Measurements from ENCODE around the gene GAP43. TPM values are rescaled to one million over a fixed set of nuclear protein-coding genes. Genes with fewer than 3 reads are reported as not detected.

The GAP43 gene
- polyA plus RNA-seq, 4 donors: 0.30 to 4.0 (median 0.63) TPM

GRCh38 chr3:115659253-115660220 lies 36.2 kb downstream of the GAP43 start:
- no peak for DNase-seq (ENCODE audit: low read depth in 4 of 4, low spot score in 3 of 4)

GRCh38 chr3:115660646-115661337 lies 37.5 kb downstream of the GAP43 start:
- no peak for DNase-seq (ENCODE audit: low read depth in 4 of 4, low spot score in 3 of 4)

DNA sequence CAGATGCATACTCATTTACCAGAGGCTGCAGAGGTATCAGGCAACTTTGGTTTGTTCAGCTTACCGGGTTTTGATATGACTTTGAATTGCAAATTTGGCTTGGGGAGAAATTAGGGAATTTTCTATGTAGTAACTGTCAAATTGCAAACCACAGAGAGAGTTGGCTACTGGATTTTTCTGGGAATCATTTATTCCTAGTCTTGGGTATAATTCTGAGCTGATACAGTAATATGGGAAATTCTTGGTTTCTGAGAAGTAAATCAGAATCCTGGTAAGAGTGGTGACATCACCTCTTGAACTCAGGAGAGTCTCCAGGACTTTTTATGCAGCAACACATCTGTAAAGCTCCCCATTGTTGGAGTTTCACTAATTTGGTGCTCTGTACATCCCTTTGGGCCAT lies 39.0 kb downstream of the GAP43 start:
- DNase-seq (ENCODE audit: low read depth in 4 of 4, low spot score in 3 of 4): no peak

GRCh38 chr3:115663414-115663813 lies 40.1 kb downstream of the GAP43 start:
- no peak for DNase-seq (ENCODE audit: low read depth in 4 of 4, low spot score in 3 of 4)

GRCh38 chr3:115666081-115666480 lies 42.8 kb downstream of the GAP43 start:
- no peak for DNase-seq (ENCODE audit: low read depth in 4 of 4, low spot score in 3 of 4)

DNA sequence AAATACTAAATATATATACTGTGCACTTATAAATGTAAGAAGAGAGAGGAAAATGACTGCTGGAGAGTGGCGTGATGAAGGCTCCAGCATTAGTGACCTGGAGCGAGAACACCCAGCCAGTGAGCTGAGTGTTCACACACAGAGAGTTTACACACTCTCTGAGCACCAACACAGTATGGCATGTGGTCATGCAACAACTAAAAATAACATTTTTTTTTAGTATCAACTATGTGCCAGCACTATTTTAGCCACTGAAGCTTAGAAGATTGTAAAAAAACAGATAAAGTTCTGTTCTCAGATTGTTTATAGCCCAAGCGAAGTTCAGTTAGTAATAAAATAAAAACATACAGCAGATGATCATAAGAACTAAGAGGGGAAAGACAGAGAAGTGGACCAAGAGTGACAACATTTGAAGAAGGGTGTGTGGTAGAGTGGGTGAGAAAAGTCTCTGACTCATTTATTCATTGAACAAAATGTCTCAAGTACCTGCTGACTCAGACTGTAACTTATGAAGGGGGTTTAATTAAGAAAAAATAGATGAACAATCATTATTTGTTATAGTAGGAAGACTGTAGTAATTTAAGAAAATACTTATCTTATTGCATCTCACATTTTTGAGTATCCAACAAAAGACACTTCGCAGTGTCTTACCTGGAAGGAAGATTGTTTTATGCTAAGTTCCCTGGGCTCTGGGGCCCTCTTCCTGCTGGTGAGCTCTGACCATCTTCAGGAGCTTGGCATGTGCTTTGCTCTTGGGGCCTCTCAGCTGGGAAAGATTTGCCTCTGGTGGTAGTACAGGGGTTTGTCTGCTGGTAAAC lies 43.8 kb downstream of the GAP43 start:
- no peak for DNase-seq (ENCODE audit: low read depth in 4 of 4, low spot score in 3 of 4)

DNA sequence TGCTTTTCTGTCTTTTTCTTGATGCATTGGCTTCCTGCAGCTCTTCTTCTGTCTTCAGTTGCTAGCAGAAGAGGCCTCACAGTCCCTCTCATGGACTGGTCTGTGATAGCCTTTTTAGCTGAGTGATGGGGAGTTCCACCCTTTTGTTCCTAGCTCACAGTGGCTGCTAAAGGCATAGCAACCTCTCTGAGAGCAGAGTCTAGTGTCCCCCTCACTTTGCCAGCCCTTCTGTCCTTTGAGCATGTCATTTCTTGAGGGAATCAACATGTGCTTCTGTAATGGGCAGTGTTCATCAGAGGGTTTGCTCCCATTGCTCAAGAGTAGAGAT lies 44.4 kb downstream of the GAP43 start:
- DNase-seq (ENCODE audit: low read depth in 4 of 4, low spot score in 3 of 4): no peak

GRCh38 chr3:115670911-115671310 lies 47.6 kb downstream of the GAP43 start:
- no peak for DNase-seq (ENCODE audit: low read depth in 4 of 4, low spot score in 3 of 4)

- no peak for DNase-seq (ENCODE audit: low read depth in 4 of 4, low spot score in 3 of 4)
Observed at GRCh38 chr3:115671761-115672455, 48.6 kb downstream of the GAP43 start.

DNA sequence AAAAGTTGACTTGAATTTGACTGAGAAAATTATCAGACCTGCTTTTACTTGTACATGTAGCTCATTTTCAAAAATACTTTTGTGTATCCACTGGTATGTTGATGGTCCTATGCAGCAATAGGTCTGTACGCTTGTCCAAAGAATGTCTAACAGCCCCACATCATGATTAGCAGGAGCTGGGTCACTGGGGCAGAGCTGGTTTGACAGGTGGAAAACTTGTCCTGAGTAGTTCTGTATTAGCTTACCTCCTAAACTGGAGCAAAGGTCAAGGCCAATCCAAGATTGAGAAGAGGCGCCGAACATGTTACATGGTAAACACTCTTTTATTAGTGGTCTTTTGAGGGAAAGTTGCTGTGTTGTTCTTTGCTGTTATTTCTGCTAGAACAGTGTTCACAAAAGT lies 50.6 kb downstream of the GAP43 start:
- no peak for DNase-seq (ENCODE audit: low read depth in 4 of 4, low spot score in 3 of 4)

DNA sequence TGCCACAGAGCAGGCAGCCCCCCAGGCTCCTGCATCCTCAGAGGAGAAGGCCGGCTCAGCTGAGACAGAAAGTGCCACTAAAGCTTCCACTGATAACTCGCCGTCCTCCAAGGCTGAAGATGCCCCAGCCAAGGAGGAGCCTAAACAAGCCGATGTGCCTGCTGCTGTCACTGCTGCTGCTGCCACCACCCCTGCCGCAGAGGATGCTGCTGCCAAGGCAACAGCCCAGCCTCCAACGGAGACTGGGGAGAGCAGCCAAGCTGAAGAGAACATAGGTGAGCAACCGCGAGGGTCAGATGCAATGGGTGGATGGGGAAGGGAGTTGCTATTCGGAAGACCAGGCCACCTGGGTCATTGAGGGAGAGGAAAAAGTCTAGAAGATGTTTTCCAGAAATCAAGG lies 53.0 kb downstream of the GAP43 start:
- no peak for DNase-seq (ENCODE audit: low read depth in 4 of 4, low spot score in 3 of 4)

DNA sequence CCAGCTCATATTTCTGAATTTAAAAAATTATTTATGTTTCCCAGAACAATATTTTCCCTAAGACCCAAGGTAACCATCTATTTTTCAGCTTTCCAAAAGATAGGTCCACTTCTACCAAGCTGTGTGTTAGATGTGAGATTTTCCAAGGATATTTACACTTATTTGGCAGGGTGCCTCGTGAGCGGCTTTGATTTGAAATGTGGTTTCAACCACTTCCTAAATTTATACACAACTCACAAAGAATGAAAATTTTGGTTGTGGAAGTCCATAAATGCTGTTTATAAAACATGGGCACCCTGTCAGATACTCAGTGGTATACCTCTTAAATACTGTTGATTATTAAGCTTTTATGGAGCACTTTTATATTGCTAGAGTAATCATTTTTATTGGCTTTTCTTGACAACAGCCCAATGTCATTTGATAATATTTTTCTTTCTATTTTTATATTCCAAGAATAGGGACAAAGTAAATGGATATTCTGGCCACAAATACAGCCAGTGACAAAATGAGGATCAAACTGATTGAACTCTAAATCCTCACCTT lies 57.6 kb downstream of the GAP43 start:
- DNase-seq (ENCODE audit: low read depth in 4 of 4, low spot score in 3 of 4): no peak

- no peak for DNase-seq (ENCODE audit: low read depth in 4 of 4, low spot score in 3 of 4)
Observed at GRCh38 chr3:115681736-115682135, 58.4 kb downstream of the GAP43 start.

- no peak for DNase-seq (ENCODE audit: low read depth in 4 of 4, low spot score in 3 of 4)
Observed at GRCh38 chr3:115683305-115683704, 60.0 kb downstream of the GAP43 start.

- DNase-seq (ENCODE audit: low read depth in 4 of 4, low spot score in 3 of 4): no peak
Observed at GRCh38 chr3:115683773-115684172, 60.5 kb downstream of the GAP43 start.

- DNase-seq (ENCODE audit: low read depth in 4 of 4, low spot score in 3 of 4): no peak
Observed at GRCh38 chr3:115685097-115685496, 61.8 kb downstream of the GAP43 start.

GRCh38 chr3:115687721-115688120 lies 64.4 kb downstream of the GAP43 start:
- DNase-seq (ENCODE audit: low read depth in 4 of 4, low spot score in 3 of 4): no peak

DNA sequence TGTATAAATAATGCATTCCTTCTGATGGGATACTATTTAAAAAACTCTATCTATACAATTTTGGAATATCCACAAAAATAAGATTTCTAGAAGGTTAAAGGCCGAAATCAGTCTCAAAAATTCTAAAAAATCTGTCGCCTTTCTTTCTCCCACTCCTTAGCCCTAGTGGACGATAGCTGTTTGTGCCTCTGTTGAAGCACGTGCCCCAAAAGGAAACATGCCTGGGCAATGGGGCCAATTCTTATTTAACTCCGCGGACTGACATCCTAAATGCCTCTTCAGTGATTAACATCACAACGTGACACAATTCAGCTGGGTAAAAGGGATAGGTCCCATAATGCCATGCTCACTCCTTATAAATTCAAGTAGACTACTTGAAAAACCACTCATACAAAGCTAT lies 65.1 kb downstream of the GAP43 start:
- DNase-seq (ENCODE audit: low read depth in 4 of 4, low spot score in 3 of 4): no peak

- DNase-seq (ENCODE audit: low read depth in 4 of 4, low spot score in 3 of 4): no peak
Observed at GRCh38 chr3:115689928-115690327, 66.6 kb downstream of the GAP43 start.

- no peak for DNase-seq (ENCODE audit: low read depth in 4 of 4, low spot score in 3 of 4)
Observed at GRCh38 chr3:115691964-115692363, 68.7 kb downstream of the GAP43 start.

Measured in right renal pelvis (tissue), 4 donors.